ENCODE measurements around the gene TACR2.

Gene TACR2

GRCh38 chr10:69415049-69415448, 1.7 kb downstream of the TACR2 start:
- Mint-ChIP-seq H3K27me3 (no peaks in the 10 kb centered on the region), H3K27ac (no peak overlapping the region), H3K36me3 (no peaks in the 10 kb centered on the region)

GRCh38 chr10:69414036-69415018, 2.4 kb downstream of the TACR2 start:
- H3K27ac Mint-ChIP-seq, result no peak overlapping the region
- peaks cover 2% of the 10 kb centered on the region for H3K4me1 Mint-ChIP-seq
- no peaks in the 10 kb centered on the region for H3K36me3 Mint-ChIP-seq
- no peaks in the 10 kb centered on the region for H3K27me3 Mint-ChIP-seq
- H3K9me3 Mint-ChIP-seq, result no peaks in the 10 kb centered on the region
- no peak overlapping the region for H3K4me3 Mint-ChIP-seq

More at GRCh38 chr10:69415049-69415448, 1.7 kb downstream of the TACR2 start:
- no peak overlapping the region for H3K4me3 Mint-ChIP-seq
- no peaks in the 10 kb centered on the region for H3K4me1 Mint-ChIP-seq
- no peaks in the 10 kb centered on the region for H3K9me3 Mint-ChIP-seq

- no peak overlapping the region for H3K27ac Mint-ChIP-seq
- H3K36me3 Mint-ChIP-seq, result no peaks in the 10 kb centered on the region
- H3K9me3 Mint-ChIP-seq, result no peaks in the 10 kb centered on the region
- H3K4me1 Mint-ChIP-seq, result peaks cover 11% of the 10 kb centered on the region
- H3K27me3 Mint-ChIP-seq, result no peaks in the 10 kb centered on the region
- H3K4me3 Mint-ChIP-seq, result no peak overlapping the region
Observed at GRCh38 chr10:69413221-69413865, 3.4 kb downstream of the TACR2 start.

GRCh38 chr10:69412232-69412790, 4.4 kb downstream of the TACR2 start:
- Mint-ChIP-seq H3K4me1 (peaks cover 17% of the 10 kb centered on the region), H3K36me3 (no peaks in the 10 kb centered on the region), H3K27ac (no peak overlapping the region), H3K4me3 (no peak overlapping the region), H3K27me3 (no peaks in the 10 kb centered on the region), H3K9me3 (no peaks in the 10 kb centered on the region)

- H3K27ac Mint-ChIP-seq, result no peak overlapping the region
- no peaks in the 10 kb centered on the region for H3K27me3 Mint-ChIP-seq
- no peak overlapping the region for H3K4me3 Mint-ChIP-seq
- H3K9me3 Mint-ChIP-seq, result no peaks in the 10 kb centered on the region
- H3K4me1 Mint-ChIP-seq, result peaks cover 17% of the 10 kb centered on the region
- H3K36me3 Mint-ChIP-seq, result no peaks in the 10 kb centered on the region
Observed at GRCh38 chr10:69411476-69411875, 5.2 kb downstream of the TACR2 start.

- H3K4me3 Mint-ChIP-seq, result no peak overlapping the region
- no peak overlapping the region for H3K27ac Mint-ChIP-seq
- H3K27me3 Mint-ChIP-seq, result no peaks in the 10 kb centered on the region
- no peaks in the 10 kb centered on the region for H3K9me3 Mint-ChIP-seq
- H3K36me3 Mint-ChIP-seq, result no peaks in the 10 kb centered on the region
- peaks cover 17% of the 10 kb centered on the region for H3K4me1 Mint-ChIP-seq
Observed at GRCh38 chr10:69410487-69410886, 6.2 kb downstream of the TACR2 start.

- Mint-ChIP-seq H3K4me1 (peaks cover 17% of the 10 kb centered on the region), H3K9me3 (no peaks in the 10 kb centered on the region), H3K4me3 (no peak overlapping the region), H3K36me3 (no peaks in the 10 kb centered on the region), H3K27ac (no peak overlapping the region), H3K27me3 (no peaks in the 10 kb centered on the region)
Observed at GRCh38 chr10:69409968-69410367, 6.8 kb downstream of the TACR2 start.

- Mint-ChIP-seq H3K27ac (peak overlapping the region; percentile 70), H3K36me3 (peaks cover 3% of the 10 kb centered on the region), H3K9me3 (no peaks in the 10 kb centered on the region), H3K4me3 (peak overlapping the region; percentile 23), H3K27me3 (no peaks in the 10 kb centered on the region), H3K4me1 (peaks cover 17% of the 10 kb centered on the region)
Observed at GRCh38 chr10:69409176-69409495, 7.6 kb downstream of the TACR2 start.

GRCh38 chr10:69408318-69409175, 8.2 kb downstream of the TACR2 start:
- Mint-ChIP-seq H3K4me3 (peak overlapping the region; percentile 78), H3K36me3 (peaks cover 4% of the 10 kb centered on the region), H3K4me1 (peaks cover 17% of the 10 kb centered on the region), H3K27me3 (no peaks in the 10 kb centered on the region), H3K27ac (peak overlapping the region; percentile 93), H3K9me3 (no peaks in the 10 kb centered on the region)

GRCh38 chr10:69407621-69408301, 9.0 kb downstream of the TACR2 start:
- H3K27ac Mint-ChIP-seq, result peak overlapping the region; percentile 30
- no peaks in the 10 kb centered on the region for H3K27me3 Mint-ChIP-seq
- peak overlapping the region; percentile 33 for H3K4me3 Mint-ChIP-seq
- peaks cover 4% of the 10 kb centered on the region for H3K36me3 Mint-ChIP-seq
- H3K4me1 Mint-ChIP-seq, result peaks cover 17% of the 10 kb centered on the region
- H3K9me3 Mint-ChIP-seq, result no peaks in the 10 kb centered on the region

GRCh38 chr10:69406816-69407580, 9.7 kb downstream of the TACR2 start:
- Mint-ChIP-seq H3K36me3 (peaks cover 4% of the 10 kb centered on the region), H3K4me1 (peaks cover 17% of the 10 kb centered on the region), H3K9me3 (no peaks in the 10 kb centered on the region), H3K27me3 (no peaks in the 10 kb centered on the region), H3K4me3 (no peak overlapping the region), H3K27ac (peak overlapping the region; percentile 61)

- H3K4me3 Mint-ChIP-seq, result no peak overlapping the region
- H3K27me3 Mint-ChIP-seq, result no peaks in the 10 kb centered on the region
- H3K4me1 Mint-ChIP-seq, result peaks cover 17% of the 10 kb centered on the region
- H3K27ac Mint-ChIP-seq, result peak overlapping the region; percentile 61
- H3K36me3 Mint-ChIP-seq, result peaks cover 4% of the 10 kb centered on the region
- no peaks in the 10 kb centered on the region for H3K9me3 Mint-ChIP-seq
Observed at GRCh38 chr10:69406302-69406811, 10.4 kb downstream of the TACR2 start.

- H3K36me3 Mint-ChIP-seq, result peaks cover 4% of the 10 kb centered on the region
- H3K27me3 Mint-ChIP-seq, result no peaks in the 10 kb centered on the region
- peaks cover 17% of the 10 kb centered on the region for H3K4me1 Mint-ChIP-seq
- H3K9me3 Mint-ChIP-seq, result no peaks in the 10 kb centered on the region
- no peak overlapping the region for H3K27ac Mint-ChIP-seq
- no peak overlapping the region for H3K4me3 Mint-ChIP-seq
Observed at GRCh38 chr10:69405221-69405620, 11.5 kb downstream of the TACR2 start.

GRCh38 chr10:69404786-69405185, 11.9 kb downstream of the TACR2 start:
- no peaks in the 10 kb centered on the region for H3K27me3 Mint-ChIP-seq
- H3K36me3 Mint-ChIP-seq, result peaks cover 4% of the 10 kb centered on the region
- no peak overlapping the region for H3K27ac Mint-ChIP-seq
- H3K4me3 Mint-ChIP-seq, result no peak overlapping the region
- no peaks in the 10 kb centered on the region for H3K9me3 Mint-ChIP-seq
- peaks cover 17% of the 10 kb centered on the region for H3K4me1 Mint-ChIP-seq
